Panc1 (cell line): ENCODE measurements around the gene ADAMTS13. TPM values are rescaled to one million over a fixed set of nuclear protein-coding genes. Genes with fewer than 3 reads are reported as not detected.
A peak's percentile ranks its signal among the peaks of the same experiment; 100 is the strongest.

ENCODE experiments used
- ATAC-seq: fragments of 200-7000 bp; cut with Tn5 transposase; 2 replicates; pipeline ENCODE4 v1.9.1; 2020; ENCODE audit warnings: mild to moderate bottlenecking, moderate library complexity
- BruUV-seq: library from RNA; stranded (reverse); fragments of 400-500 nt; replicated peaks from 2 replicates; lab custom pipeline; 2021; lab: Mats Ljungman, UMichigan
- CTCF ChIA-PET: fragments of 300-600 bp; sonication (Branson Sonifier 250); formaldehyde crosslinking; loops from one replicate; lab custom pipeline; 2022; ENCODE audit warnings: antibody characterized with exemption; lab: Charles Lee
- POLR2A ChIA-PET: fragments of 300-600 bp; sonication (Branson Sonifier 250); formaldehyde crosslinking; loops from one replicate; lab custom pipeline; 2022; ENCODE audit warnings: antibody characterized with exemption; lab: Charles Lee
- DNase-seq: peaks from one replicate; pipeline ENCODE4 v3.0.0-alpha.2; 2010; ENCODE audit warnings: low read depth, low spot score
- H3K27ac ChIP-seq: 2 replicates; pipeline ENCODE4 v1.5.1; 2011; ENCODE audit warnings: mild to moderate bottlenecking, low read length, inconsistent platforms
- H3K27me3 ChIP-seq: fragments of 200-500 bp; sonication (Bioruptor generic); 2 replicates; pipeline ENCODE4 v1.6.0; 2014; ENCODE audit warnings: low read length, inconsistent platforms; ENCODE audit not compliant: control insufficient read depth, insufficient read depth
- H3K36me3 ChIP-seq: fragments of 200-500 bp; sonication (Bioruptor generic); 2 replicates; pipeline ENCODE4 v1.5.1; 2014; ENCODE audit warnings: inconsistent platforms, mild to moderate bottlenecking, low read length, moderate library complexity; ENCODE audit not compliant: control insufficient read depth, insufficient read depth
- H3K4me1 ChIP-seq: 2 replicates; pipeline ENCODE4 v1.5.1; 2011; ENCODE audit warnings: inconsistent platforms, mild to moderate bottlenecking, low read length, moderate library complexity; ENCODE audit not compliant: control insufficient read depth, insufficient read depth
- H3K4me3 ChIP-seq, 2 experiments: 2 replicates each; pipeline ENCODE4 v1.5.1; 2011 to 2012; ENCODE audit warnings: low read depth in 2 of 2, low read length in 2 of 2, mild to moderate bottlenecking in 2 of 2, inconsistent platforms in 1 of 2, moderate library complexity in 1 of 2
- H3K9me3 ChIP-seq: fragments of 200-500 bp; sonication (Bioruptor generic); 2 replicates; pipeline ENCODE4 v1.5.1; 2014; ENCODE audit warnings: low read depth, mild to moderate bottlenecking, inconsistent platforms, low read length, moderate library complexity; ENCODE audit not compliant: control insufficient read depth, insufficient read depth
- CTCF ChIP-seq: fragments of 450-650 bp; IDR thresholded peaks from 2 replicates; pipeline ENCODE4 v1.5.1; 2017; ENCODE audit warnings: mild to moderate bottlenecking
- POLR2AphosphoS5 ChIP-seq: IDR thresholded peaks from 2 replicates; pipeline ENCODE4 v1.6.1; 2012; ENCODE audit warnings: mild to moderate bottlenecking, low read depth, low read length, moderate library complexity
- REST ChIP-seq, 2 experiments: IDR thresholded peaks; 2 replicates each; pipeline ENCODE4 v1.6.1; 2011 to 2012; ENCODE audit warnings: low read depth in 2 of 2, control low read depth in 1 of 2, low read length in 1 of 2, mild to moderate bottlenecking in 1 of 2, moderate library complexity in 1 of 2; ENCODE audit not compliant: insufficient read depth in 1 of 2
- SIN3A ChIP-seq: IDR thresholded peaks from 2 replicates; pipeline ENCODE4 v1.6.1; 2012; ENCODE audit warnings: low read depth, mild to moderate bottlenecking, low read length, moderate library complexity, borderline replicate concordance; ENCODE audit not compliant: insufficient read depth
- TCF7L2 ChIP-seq: IDR thresholded peaks from 2 replicates; pipeline ENCODE4 v1.6.1; 2011; ENCODE audit warnings: mild to moderate bottlenecking, low read depth, low read length, inconsistent platforms
- in situ Hi-C: cut with HindIII; loops from 2 replicates; pipeline ENCODE4 v1.10.0; 2016; ENCODE audit warnings: low sequenced_read_pairs, low pct_unique_long_range_greater_than_20kb
- intact Hi-C: fragments of 100-400 bp; cut with micrococcal nuclease; formaldehyde crosslinking; loops from one replicate; pipeline ENCODE4 v1.10.0; 2022; ENCODE audit not compliant: unreplicated experiment
- total RNA-seq: library from RNA; stranded (reverse); gene quantifications from one replicate; pipeline ENCODE4 v1.2.1, GENCODE V29; 2021; ENCODE audit not compliant: unreplicated experiment

Gene ADAMTS13
- total RNA-seq, 1 experiment from 2014 or later, result 3.4 TPM

GRCh38 chr9:133458643-133459312 lies 36.6 kb downstream of the ADAMTS13 start:
- peak overlapping the region; percentile 50 to 64 for H3K4me3 ChIP-seq
- peaks cover 19% of the 10 kb centered on the region for H3K4me1 ChIP-seq
- POLR2A ChIA-PET, result no interaction called here
- in situ Hi-C loops, result no loop called here
- no TSS peak for BruUV-seq
- TF ChIP-seq POLR2AphosphoS5, result no peak
- TF ChIP-seq REST (IDR thresholded peaks at IDR 0.05; ENCODE audit: insufficient read depth in 1 of 2, low read depth in 2 of 2, low read length in 1 of 2), result no peak
- TF ChIP-seq TCF7L2, result no peak
- TF ChIP-seq SIN3A, result no peak
- TF ChIP-seq CTCF, result no peak
- H3K9me3 ChIP-seq, result no peaks in the 10 kb centered on the region
- no peaks in the 10 kb centered on the region for H3K27me3 ChIP-seq
- H3K36me3 ChIP-seq, result no peaks in the 10 kb centered on the region
- intact Hi-C loops, result no loop called here
- H3K27ac ChIP-seq, result peak overlapping the region; percentile 61
- CTCF ChIA-PET, result interaction anchor here (0.5 to 1.2 kb wide), 4 partner anchors 11 to 36 kb away, joined by 3 to 8 read pairs (median 4); no protein-coding TSS in a partner anchor
- ATAC-seq (no peak), DNase-seq (no peak)

GRCh38 chr9:133459476-133460404 lies 37.6 kb downstream of the ADAMTS13 start, which contains the start of gene CACFD1:
CACFD1 (plus strand) TSS chr9:133459978; CDS start chr9:133460067, 89 bp downstream.
- in situ Hi-C loops, result no loop called here
- intact Hi-C loops, result no loop called here
- peak; percentile 59 for DNase-seq
- no TSS peak for BruUV-seq
- H3K4me3 ChIP-seq, result peak within 1 kb of the TSS; percentile 64
- peaks cover 19% of the 10 kb centered on the region for H3K4me1 ChIP-seq
- ATAC-seq, result peak; percentile 91
- CTCF ChIA-PET, result interaction anchor here (0.5 to 1.2 kb wide), 10 partner anchors 12 to 1507 kb away, joined by 3 to 8 read pairs (median 6); partner anchors contain the start of gene GTF3C5
- H3K9me3 ChIP-seq, result no peaks in the 10 kb centered on the region
- POLR2A ChIA-PET, result interaction anchor here (0.9 kb wide), 1 partner anchor 112 kb away, joined by 8 read pairs; the partner anchor contains the start of genes MED22 and RPL7A
- TF ChIP-seq POLR2AphosphoS5 (peak; percentile 49), REST (IDR thresholded peaks at IDR 0.05; ENCODE audit: insufficient read depth in 1 of 2, low read depth in 2 of 2, low read length in 1 of 2) (no peak), CTCF (no peak), TCF7L2 (no peak), SIN3A (0 out of 2 replicates have a peak, but pooled peaks have one; percentile 46)
- H3K27ac ChIP-seq, result peak within 1 kb of the TSS; percentile 85
- no peaks in the 10 kb centered on the region for H3K36me3 ChIP-seq
- H3K27me3 ChIP-seq, result no peaks in the 10 kb centered on the region
